Activated CD4-positive, CD25-positive, alpha-beta regulatory T cell treated with anti-CD3 and anti-CD28 coated beads, Interleukin-2, amount 50 U/mL, for 24 hours (primary cell): Measurements from ENCODE around the gene REPS2.
A peak's percentile ranks its signal among the peaks of the same experiment; 100 is the strongest.
"Not testable (repeated sequence)": the region's sequence is repeated elsewhere in the genome, so short reads cannot be mapped to it uniquely, and the experiment has no call there.

Experiments
- ATAC-seq, 2 donors: fragments of 150-1000 bp; cut with Tn5 transposase; one replicate each; pipeline ENCODE4 v1.10.0; 2021; ENCODE audit warnings: mild to moderate bottlenecking in 1 of 2, moderate library complexity in 1 of 2

The REPS2 gene

DNA sequence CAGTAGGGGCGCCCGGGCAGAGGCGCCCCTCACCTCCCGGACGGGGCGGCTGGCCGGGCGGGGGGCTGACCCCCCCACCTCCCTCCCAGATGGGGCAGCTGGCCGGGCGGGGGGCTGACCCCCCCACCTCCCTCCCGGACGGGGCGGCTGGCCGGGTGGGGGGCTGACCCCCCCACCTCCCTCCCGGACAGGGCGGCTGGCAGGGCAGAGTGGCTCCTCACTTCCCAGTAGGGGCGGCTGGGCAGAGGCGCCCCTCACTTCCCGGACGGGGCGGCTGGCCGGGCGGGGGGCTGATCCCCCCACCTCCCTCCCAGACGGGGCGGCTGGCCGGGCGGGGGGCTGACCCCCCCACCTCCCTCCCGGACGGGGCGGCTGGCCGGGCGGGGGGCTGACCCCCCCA lies 18.5 kb downstream of the REPS2 start:
- ATAC-seq = not testable (repeated sequence)

DNA sequence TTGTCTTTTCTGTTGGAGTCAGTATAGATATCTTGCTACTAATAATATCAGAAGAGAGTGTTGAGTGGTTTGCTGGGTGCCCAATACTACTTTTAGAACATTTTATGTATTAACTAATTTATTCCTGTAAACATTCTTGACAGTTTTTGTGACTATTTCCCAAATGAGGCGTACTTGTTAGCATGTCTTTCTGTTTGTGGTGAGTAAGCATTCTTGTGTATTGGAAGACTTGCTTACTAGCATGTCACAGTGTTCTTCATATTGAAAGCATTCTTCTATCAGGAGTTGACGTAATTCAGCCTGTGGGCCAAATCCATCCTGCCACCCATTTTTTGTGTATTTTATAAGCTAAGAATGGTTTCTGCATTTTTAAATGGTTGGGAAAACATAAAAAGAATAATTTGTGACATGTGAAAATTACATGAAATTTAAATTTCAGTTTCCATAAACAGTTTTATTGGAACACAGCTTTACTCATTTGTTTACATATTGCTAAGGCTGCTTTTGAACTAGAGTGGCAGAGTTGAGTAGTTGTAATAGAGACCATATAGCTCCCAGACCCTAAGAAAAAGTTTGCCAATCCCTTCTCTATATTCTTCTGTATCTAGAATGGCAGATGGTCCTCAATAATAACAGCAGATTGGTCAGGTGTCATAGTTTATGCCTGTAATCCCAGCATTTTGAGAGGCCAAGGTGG lies 20.4 kb downstream of the REPS2 start:
- no peak for ATAC-seq

DNA sequence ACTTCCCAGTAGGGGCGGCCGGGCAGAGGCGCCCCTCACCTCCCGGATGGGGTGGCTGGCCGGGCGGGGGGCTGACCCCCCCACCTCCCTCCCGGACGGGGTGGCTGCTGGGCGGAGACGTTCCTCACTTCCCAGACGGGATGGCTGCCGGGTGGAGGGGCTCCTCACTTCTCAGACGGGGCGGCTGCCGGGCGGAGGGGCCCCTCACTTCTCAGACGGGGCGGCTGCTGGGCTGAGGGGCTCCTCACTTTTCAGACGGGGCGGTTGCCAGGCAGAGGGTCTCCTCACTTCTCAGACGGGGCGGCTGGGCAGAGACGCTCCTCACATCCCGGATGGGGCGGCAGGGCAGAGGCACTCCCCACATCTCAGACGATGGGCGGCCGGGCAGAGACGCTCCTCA lies 22.3 kb downstream of the REPS2 start:
- not testable (repeated sequence) for ATAC-seq

DNA sequence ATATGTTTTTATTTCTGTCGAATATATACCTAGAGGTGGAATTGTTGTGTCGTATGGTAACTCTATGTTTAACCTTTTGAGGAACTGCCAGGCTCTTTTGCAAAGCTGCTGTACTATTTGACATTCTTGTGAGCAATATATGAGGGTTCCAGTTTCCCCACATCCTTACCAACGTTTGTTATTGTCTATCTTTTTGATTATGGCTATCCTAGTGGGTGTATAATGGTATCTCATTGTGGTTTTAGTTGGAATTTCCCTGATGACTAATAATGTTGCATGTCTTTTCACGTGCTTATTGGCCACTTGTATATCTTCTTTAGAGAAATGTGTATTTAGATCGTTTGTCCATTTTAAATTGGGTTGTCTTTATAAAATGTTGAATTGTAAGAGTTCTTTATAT lies 24.5 kb downstream of the REPS2 start:
- ATAC-seq = peak in 1 of 2 donors; percentile 24

DNA sequence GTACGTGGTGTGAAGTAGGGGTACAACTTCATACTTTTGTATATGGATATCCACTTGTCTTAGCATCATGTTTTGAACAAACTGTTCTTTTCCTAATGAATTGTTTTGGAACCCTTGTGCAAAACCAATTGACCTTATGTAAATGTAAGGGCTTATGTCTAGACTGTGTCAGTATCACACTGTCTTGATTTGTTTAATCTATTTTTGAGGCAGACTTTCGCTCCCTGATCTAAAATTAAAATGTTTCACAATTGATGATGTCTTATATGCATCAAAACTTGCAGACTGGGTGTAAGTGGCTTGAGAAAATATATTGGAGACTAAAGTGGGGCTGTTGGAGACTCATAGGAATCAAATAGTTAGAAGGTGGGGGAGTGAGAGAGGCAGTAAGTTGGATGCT lies 25.2 kb downstream of the REPS2 start:
- no peak for ATAC-seq

DNA sequence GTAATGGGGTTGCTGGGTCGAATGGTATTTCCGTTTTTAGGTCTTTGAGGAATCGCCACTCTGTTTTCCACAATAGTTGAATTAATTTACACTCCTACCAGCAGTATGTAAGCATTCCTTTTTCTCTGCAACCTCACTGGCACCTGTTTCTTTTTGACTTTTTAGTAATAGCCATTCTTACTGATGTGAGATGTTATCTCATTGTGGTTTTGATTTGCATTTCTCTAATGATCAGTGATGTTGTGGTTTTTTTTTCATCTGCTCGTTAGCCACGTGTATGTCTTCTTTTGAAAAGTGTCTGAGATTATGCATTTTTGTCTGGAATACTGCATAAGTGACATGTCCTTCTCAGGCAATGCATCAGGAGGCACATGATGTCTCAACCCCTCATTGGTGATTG lies 28.8 kb downstream of the REPS2 start:
- ATAC-seq = no peak

DNA sequence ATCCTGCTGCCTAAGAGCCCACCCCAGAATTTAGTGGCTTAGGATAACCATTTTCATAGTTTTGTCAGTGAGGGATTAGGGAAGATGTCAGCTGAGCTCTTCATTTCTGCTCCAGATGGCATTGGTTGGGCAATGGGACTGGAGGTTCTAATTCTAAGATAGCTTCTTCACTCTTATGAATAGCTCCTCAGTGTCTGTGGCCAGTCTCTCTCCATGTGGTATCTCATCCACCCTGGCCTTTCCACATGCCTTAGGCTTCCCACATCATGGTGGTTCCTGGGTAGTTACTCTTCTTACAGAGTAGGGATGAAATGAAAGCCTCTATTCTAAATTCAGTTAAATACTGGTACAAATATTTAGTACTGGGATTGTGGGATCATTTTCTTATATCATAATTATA lies 31.3 kb downstream of the REPS2 start:
- ATAC-seq = no peak

DNA sequence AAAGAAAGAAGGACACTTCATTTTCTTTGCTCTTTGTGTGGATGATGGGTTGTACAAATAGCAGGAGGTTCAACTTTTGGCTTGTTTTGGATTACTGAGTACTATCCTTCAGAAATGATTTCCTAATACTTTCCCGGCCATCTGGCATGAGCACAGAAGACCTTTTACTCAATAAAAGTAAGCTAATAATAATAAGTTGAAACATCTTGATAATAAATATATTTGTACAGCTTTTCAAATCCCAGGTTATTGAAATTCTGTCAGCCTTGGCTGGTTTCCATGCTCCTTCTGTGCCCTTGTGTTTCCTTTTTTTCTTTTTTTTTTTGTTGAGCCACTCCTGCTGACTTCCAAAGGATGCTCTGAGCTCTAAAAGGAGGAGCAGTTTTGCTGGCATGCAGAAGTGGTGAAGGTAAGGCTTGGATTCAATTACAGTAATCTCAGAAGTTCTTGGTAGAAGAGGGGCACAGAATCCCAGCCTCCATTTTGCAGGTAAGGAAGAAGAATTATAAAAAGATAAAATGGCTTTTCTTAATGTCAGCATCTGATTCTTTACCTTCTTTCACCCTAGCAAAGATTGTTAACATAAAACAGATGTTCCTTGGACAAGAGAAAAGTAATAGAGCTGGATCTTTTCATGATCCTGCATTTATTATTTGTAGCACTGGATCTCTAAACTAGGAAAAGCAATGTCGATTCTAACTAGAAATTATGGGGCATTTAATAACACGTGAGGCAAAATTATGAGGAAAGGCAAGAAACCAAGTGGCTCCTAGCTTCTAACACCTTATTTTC lies 31.9 kb downstream of the REPS2 start:
- ATAC-seq = no peak

DNA sequence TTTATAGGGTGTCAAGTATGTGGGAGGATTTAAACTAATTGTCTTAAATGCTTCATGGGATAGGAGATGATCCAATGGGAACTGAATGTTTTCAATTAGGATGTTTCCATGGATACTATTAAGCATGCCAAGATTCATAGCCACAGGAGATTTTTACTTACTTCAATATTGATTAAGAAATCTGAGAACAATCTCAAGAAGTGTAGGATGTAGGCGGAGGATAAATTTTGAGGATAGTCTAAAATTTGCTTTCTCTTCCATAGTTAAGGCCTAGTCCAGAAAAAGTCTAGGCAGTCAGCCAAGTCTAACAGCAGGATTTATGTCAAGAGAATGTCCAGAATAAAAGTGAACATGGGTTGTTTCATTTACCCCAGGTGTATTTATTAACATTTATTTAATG lies 32.8 kb downstream of the REPS2 start:
- ATAC-seq = no peak

DNA sequence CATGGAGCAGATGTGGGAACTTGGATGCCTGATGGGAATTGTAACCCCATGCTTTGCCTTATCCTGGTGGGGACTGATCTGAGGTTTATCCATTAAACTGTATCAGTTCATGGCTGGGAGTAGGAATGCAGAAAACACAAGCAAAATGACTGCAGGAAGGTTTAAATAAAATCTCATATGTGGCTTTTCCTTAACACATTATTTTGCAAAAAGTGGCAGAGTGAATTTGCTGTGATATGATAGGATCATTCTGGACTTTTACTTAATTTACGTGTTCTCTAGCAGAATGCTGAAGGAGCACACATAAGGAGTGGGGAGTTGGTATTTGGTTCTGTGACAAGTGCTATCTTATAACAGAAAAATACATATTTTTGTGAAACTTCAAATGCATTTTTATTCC lies 34.8 kb downstream of the REPS2 start:
- no peak for ATAC-seq

DNA sequence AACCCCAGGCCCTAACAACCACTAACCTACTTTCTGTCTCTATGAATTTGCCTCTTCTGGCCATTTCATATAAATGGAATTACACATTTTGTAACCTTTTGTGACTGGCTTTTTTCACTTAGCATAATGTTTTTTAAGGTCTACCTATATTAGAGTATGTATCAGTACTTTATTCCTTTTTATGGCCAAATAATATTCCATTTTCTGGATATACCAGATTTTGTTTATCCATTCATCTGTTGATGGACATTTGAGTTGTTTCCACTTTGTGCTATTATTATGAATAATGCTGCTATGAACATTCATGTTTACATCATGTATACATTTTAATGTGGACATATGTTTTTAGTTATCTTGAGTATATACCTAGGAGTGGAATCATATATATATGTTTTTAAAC lies 35.5 kb downstream of the REPS2 start:
- ATAC-seq = no peak

DNA sequence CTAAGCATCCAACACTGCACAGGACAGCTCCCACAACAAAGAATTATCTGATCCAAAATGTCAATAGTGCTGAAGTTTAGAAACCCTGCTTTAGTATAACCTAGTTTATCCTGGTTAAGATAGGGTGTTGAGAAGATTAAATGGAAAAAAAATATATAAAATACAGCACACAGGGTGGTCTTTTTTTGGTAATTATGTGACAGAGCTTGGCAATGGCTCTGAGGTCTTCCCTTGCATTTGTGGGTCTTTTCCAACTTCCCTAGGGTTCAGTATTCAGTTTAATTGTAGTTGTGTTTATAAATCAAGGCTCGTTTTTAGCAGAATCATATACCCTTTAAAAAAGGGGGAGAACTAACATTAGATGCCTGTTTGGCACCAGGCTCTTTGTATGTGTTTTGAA lies 36.6 kb downstream of the REPS2 start:
- ATAC-seq = no peak

DNA sequence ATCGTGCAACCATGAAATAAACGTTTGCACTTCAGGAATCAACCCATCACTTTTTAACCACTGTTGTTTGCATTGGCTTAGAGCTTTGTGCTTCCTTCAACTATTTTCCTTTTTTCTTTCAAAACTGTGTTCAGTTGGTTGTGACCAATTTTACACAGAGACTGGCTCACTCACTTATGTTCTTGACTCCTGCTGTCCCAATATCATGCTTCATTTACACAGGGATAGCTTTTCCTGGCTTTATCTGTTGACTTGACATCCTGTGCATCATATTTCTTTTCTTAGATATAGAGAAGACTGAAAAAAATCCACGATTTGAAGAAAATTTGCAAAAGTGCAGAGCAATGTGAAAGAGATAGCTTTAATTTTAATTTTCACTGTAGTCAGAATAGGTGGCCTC lies 38.8 kb downstream of the REPS2 start:
- no peak for ATAC-seq

DNA sequence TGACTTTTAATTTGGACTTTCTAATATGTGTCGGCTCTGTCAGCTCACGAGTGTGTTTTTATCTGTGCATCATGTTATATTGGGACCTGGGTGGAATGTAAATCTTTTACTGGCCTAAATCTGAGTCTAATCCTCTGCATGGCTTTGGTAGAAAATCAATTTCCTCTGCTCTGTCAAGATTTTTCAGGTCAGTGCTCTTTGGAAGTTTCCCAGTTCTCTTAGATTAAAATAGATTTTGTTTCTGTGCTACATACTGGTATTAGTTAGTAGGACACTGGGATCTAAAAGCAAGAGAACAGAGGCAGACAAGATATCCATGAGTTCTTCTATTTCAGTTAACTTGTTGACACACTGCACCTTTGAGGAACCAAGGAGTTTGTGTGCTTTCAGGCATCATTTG lies 39.7 kb downstream of the REPS2 start:
- no peak for ATAC-seq

DNA sequence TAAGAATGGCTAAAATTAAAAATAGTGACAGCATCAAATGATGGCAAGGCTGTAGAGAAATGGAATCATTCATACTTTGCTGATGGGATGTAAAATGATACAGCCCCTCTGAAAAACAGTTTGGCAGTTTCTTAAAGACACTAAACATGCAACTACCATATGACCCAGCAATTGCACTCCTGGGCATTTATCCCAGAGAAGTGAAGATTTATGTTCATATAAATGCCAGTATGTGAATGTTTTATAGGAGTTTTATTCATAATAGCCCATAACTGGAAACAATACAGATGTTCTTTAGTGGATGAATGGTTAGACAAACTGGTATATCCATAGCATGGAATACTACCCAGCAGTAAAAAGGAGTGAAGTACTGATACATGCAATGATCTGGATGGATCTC lies 43.3 kb downstream of the REPS2 start:
- no peak for ATAC-seq

DNA sequence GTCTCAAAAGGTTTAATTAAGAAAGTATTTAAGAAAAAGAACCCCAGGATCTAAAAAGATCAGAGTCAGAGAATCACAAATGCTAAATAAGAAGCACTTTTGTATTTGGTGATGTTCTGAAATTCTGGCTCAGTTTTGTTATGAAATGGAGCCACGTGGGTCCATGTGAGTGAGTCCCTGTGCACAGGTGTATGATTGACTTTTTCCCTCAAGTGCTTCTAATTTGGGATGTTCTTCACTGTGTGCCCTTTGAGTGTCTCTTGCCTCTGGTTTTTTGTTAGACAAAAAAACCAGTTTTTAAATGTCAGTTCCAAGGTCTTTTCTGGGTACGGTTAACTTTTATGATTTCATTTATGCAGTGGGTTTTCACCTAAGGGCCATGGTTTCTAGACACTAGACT lies 44.4 kb downstream of the REPS2 start:
- ATAC-seq = no peak

DNA sequence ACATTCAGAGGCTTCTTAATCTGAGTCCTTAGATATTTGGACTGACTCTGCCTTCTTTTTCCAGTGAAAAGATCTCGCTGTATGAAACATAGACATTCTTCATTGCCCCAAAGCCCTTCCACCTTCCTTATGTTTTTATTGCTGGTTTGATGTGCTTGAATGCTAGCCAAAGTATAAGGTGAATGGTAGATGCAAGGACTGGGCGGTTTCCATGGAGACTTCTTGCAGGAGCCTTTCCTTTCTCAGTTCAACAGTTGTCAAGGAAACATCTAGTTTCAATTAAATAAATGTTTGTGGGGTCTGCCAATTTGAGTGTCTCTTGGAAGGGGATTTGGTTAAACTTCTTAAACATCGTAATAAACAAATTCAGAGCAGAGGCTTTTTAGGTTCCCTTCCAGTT lies 46.0 kb downstream of the REPS2 start:
- ATAC-seq = no peak

DNA sequence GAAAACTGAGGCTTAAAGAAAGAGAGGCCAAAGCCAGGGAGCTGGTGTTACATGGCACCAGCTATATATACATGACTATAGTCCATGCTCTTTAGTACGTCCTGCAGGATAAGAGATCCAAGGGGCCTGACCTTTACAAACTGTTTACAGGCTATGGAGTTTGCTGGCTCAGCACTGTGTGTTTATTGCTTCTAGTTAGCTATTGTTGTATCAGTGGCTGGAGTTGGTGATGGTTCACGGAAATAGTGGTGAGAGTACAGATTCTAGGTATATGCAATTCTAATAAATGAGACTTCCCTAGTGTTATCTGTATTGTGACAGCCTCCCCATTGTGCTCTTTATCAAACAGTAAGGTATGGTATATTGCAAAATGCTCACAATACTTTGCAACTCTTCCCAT lies 46.5 kb downstream of the REPS2 start:
- no peak for ATAC-seq

DNA sequence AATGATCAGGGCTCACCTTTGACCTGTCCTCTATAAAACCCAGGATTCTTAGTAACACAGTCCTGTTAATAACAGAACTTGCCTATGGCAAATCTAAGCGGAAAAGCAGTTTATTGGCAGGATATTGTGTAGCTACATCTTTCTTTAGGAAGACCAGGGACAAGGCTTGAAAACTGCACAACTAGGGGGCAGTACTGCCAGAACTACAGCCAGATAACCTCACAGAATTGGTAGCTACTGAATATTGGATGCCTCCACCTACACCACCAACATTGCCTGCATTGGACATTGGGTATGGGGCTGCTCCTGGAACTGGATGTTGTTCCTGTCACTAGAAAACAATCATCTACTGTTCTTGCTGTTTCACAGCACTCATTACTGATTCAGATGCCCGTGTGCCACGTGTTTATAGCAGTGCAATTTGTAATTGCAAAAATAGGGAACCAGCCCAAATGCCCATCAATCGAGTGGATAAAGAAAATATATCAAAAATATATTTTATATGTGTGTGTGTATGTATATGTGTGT lies 47.4 kb downstream of the REPS2 start:
- ATAC-seq = no peak

DNA sequence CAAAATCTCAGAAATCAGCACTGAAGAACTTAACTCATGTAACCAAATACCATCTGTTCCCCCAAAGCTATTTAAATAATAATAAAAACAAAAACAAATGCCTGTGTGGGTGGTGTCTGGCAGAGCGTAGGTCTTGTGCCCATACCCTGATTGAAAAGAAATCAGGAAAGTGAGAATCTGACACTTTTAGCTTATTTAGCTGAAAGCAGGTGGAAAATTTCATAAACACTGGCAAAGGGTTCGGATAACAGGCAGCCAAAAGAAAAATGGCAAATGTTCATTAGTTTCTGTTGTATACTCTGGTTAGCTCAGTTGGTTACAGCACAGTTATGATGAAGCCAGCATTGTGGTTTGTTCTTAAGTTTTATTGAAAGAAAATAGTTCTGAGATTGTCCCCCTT lies 48.3 kb downstream of the REPS2 start:
- no peak for ATAC-seq

DNA sequence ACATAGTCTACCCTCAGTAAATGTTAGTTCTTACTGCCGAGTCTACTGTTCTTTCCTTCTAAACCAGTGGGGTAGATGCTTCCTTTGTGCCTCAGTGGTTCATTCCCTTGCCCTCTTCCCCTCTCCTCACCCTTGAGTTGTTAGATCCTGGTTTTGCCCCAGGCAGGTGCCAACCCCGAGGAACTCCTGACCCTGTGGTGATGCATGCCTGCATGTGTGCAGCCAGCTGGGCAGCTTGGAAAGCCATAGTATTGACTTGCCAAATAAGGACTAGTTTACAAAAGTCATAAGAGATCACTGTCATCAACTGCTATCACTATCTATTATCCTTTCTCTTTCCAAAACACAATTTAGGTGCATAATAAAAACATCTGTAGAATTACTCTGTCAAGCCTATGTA lies 50.9 kb downstream of the REPS2 start:
- no peak for ATAC-seq

DNA sequence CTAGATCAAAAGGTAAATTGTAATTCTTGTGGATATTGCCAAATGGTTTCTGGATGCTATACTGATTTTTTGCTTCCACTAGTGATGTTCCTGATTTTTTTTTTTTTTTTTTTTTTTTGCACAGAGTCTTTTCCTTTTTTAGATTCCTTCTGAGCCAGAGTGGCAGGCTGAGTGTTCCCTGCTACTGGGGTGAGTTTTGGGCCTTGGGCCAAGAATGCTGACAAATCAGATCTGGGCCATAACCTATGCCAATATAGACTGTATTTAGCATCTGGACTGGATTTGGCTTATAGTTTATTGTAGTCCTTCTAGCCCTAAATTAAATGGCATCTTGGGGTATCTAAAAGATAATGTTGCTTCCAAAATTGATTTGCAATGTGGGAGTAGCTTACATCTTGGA lies 52.8 kb downstream of the REPS2 start:
- no peak for ATAC-seq

DNA sequence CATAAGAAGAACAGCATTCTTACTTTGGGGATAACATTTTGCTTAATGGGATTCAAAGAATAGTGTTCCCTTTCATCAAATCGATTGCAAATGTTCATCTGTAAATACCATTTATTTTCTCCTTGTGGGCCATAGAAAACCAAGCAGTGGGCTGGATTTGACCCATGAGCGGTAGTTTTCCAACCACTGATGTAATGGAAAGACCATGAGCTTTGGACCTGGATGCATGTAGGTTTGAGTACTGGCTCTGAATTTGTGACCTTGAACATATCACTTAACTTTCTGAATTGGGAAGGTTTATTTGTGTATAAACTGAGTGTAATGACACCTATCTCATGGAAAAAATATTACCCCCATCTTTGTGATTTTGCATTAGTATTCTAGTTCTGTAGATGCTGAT lies 54.3 kb downstream of the REPS2 start:
- ATAC-seq = no peak

DNA sequence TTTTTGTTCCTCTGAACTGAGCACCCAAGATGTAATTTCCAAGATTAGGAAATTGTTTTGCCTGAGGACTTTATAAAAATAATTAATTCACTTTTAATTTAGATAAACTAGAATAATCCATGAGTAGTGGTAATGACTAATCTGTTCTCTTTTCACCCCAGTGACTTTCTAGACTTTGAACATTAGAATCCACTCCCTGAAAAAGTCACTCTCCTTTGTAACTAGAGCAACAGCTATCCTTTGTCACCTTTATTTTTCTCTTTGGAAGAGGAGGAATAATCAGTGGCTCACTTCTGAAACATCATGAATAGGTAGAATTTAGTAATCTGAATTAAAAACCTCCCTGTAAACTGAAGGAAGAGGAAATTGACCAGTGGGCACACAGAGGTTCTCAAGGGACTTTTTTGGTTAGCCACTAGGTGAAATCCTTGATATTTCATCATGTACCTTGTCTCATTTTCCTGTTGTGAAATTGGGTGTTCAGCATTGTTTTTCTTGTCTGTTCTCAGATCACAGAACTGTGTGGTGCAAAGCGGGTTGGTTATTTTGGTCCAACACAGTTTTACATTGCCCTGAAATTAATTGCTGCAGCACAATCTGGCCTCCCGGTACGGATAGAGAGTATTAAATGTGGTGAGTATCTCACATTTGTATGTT lies 59.4 kb downstream of the REPS2 start:
- no peak for ATAC-seq
